ENCODE results near the gene NPFF.
"Not testable (repeated sequence)": the region's sequence is repeated elsewhere in the genome, so short reads cannot be mapped to it uniquely, and the experiment has no call there.

NPFF gene, protein sequence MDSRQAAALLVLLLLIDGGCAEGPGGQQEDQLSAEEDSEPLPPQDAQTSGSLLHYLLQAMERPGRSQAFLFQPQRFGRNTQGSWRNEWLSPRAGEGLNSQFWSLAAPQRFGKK
- 0.10 to 1.3 (median 0.25) reads per million in 4 experiments for total RNA-seq

- DNase-seq, result no peak
Measured at GRCh38 chr12:53506881-53507602, at the start of gene NPFF. Gene NPFF (minus strand): TSS chr12:53507484. CDS start chr12:53507474, 10 bp downstream.

DNA sequence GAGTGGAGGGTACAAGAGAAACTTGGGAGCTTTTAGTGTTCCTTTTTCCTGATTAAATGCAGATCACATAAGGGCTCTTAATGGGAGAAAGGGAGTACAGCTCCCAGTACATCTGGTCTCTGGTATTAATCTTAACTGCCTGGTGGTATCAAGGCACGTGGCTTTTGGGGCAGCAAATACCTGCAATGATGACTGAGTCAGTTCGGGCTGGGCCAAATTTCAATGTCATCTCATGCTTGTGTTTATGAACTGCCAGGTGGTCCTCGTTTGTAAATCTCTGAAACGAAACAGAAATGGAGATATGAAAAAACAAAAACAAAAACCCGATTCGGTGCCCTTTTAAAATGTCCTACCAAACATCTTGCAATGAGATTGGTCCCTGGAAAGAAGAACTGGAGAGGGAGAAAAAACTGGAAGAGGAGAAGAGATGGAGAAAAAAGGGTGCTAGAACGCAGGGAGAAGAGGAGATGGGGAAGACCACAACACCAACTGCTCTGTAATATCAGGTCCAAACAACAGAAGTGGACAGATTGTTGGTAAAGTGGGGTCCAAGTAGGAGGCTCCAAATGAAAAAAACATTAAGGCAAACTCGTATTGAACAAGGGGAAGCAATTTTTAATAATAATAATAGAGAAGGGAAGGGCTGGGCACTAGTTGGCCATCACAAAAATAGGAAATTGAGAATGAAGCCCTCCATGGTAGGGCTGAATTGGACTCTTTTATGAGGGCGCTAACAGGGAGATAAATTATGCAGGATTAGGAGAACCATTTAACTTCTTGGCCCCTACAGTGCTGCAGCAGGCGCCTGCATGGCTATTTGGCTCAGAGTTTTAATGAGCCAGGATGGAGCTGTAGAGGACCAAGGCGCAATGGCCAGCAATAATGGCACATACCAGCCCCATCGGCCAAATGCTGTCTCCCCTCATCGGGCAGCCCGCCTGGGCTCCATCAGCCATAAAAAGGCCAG lies 45.4 kb upstream of the NPFF start:
- DNase-seq, result no peak

- no peak for DNase-seq
Measured at GRCh38 chr12:53551889-53552291, 44.6 kb upstream of the NPFF start.

- no peak for DNase-seq
Measured at GRCh38 chr12:53550595-53550994, 43.3 kb upstream of the NPFF start.

GRCh38 chr12:53550131-53550530 lies 42.8 kb upstream of the NPFF start:
- not testable (repeated sequence) for DNase-seq

GRCh38 chr12:53548354-53548753 lies 41.1 kb upstream of the NPFF start:
- DNase-seq, result not testable (repeated sequence)

DNA sequence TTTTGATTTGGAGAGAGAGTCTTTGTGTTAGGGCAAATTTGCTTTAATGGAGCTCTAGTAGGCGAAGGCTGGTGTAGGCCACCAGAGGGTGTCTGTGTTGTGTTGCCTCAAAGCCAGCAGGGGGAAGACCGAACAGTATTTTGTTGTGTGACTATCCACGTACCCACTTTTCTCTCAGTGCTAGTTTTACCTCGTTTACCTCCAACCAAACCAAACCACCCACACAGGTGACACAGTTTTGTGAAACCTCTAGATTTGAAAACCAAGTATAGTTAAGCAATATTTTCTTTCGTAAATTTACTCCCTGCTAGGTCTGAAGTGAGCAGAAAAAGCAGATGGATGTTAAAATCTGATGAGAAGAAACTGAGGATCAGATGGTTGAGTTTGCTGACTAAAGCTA lies 36.3 kb upstream of the NPFF start:
- no peak for DNase-seq

DNA sequence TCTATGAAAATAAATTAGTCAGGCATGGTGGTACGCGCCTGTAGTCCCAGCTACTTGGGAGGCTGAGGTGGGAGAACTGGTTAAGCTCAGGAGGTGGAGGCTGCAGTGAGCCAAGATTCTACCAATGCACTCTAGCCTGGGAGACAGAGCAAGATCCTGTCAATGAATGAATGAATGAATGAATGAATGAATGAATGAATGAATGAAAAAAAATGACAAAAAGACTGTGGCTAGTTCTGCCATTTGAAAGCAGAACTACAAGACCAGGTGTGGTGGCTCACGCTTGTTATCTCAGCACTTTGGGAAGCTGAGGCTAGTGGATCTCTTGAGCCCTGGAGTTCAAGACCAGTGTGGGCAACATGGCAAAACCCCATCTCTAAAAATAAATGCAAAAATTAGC lies 32.2 kb upstream of the NPFF start:
- no peak for DNase-seq

GRCh38 chr12:53538209-53538689 lies 31.0 kb upstream of the NPFF start:
- no peak for DNase-seq

DNA sequence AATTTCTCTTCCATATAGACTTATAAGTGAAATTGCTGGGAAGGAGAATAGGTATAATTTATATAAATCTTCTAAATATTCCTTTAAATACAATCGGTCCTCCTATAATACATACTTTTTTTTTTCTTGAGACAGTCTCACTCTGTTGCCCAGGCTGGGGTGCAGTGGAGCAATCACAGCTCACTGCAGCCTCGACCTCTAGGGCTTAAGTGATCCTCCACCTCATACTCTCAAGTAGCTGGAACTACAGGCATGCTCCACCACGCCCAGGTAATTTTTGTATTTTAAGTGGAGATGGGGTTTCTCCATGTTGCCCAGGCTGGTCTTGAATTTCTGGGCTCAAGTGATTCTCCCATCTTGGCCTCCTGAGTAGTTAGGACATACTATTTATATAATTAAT lies 29.7 kb upstream of the NPFF start:
- DNase-seq, result no peak

DNA sequence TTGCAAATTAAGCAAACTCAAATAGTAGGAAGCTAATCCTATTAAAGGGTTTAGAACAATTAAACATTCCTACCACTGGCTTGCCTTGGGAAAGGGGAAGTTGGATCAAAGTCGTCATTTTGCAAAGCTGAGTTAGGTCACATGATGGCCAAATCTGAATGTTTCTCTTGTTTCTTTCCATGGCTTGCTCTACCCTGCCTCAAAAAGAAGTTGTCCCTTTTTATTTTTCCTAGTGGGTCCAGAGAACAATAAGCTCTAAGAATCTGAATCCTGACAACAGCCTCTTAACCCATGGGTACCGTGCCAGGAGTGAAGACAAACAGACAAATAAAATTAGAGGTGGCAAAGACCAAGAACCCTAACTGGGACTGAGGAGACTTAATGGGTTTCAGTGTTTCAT lies 26.2 kb upstream of the NPFF start:
- no peak for DNase-seq

- DNase-seq, result no peak
Measured at GRCh38 chr12:53532524-53533445, 25.5 kb upstream of the NPFF start.

GRCh38 chr12:53532021-53532420 lies 24.7 kb upstream of the NPFF start:
- no peak for DNase-seq

- no peak for DNase-seq
Measured at GRCh38 chr12:53530920-53531319, 23.6 kb upstream of the NPFF start.

- DNase-seq, result no peak
Measured at GRCh38 chr12:53530061-53530460, 22.8 kb upstream of the NPFF start.

GRCh38 chr12:53524476-53524875 lies 17.2 kb upstream of the NPFF start:
- no peak for DNase-seq

- DNase-seq, result no peak
Measured at GRCh38 chr12:53523131-53523530, 15.8 kb upstream of the NPFF start.

GRCh38 chr12:53518381-53518780 lies 11.1 kb upstream of the NPFF start:
- DNase-seq, result no peak

DNA sequence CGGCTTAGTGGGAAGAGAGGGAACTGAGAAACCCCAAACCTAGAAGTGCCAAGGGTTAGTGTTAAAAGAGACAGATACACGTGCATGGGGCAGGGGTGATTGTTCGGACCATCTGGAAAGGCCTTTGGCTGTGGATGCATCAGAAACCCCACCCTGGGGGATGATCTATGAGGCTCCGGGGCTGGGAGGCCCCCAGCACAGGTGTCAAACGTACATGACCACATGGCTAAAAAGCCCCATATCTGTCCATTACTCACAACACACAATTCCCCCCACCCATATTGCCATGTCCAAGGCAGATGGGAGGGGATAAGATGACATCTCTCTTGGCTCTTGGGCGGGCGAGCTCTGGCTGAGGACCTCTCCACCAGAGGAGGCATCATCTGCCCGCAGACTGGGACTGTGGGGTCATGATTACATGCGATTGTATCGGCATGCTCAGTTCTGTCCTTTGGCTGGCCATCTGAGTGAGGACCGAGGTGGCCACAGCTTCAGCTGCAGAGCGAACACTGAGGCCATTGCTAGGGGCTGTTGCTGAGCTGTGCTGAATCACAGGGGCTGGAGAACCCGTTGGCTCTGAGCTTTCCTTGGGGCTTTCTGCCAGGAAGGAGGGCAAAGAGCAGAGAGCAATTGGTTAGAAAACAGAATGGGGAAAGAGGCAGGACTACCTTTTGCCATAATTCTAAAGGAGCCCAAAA lies 9.6 kb upstream of the NPFF start:
- DNase-seq, result no peak

GRCh38 chr12:53515291-53515680 lies 8.0 kb upstream of the NPFF start:
- no peak for DNase-seq

DNA sequence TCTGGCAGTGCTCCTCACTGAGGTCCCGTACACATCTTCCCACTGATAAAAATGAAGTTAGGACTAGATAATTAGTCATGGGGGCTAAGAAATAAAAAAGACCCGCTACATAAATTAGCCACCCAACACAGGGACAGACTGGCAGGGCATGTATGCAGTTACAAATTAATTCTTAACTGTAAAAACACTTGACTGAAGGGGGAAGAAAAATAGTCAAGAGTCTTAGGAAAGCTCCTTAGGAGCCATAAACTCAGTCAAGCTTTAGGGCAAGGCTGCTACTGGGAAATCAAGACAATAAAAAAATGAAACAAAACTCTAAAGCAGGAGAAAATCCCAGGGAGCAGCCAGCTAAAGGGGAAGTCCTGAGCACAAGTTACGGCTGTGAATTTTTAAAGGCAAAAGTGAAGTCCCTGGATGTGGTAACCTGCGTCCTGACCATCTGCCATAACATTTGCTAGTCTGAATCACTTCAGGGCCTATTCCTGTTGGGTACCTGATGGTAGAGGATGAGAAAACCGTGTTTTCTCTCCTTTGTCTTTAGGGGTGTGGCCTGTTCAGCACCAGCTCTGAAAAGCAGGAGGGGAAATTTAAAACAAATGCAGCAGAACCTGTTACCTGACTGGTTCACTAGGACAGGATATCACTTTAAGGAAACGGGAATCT lies 7.5 kb upstream of the NPFF start:
- no peak for DNase-seq

Measured in effector CD8-positive, alpha-beta T cell (primary cell).